Pulmonary artery endothelial cell (primary cell): ENCODE data around the gene ECD. TPM values are rescaled to one million over a fixed set of nuclear protein-coding genes. Genes with fewer than 3 reads are reported as not detected.
"Not testable (repeated sequence)": the region's sequence is repeated elsewhere in the genome, so short reads cannot be mapped to it uniquely, and the experiment has no call there.

Experiments used
- DNase-seq: peaks from one replicate; pipeline ENCODE4 v3.0.0-alpha.2; 2011; ENCODE audit warnings: low read depth, low spot score
- total RNA-seq: library from RNA; depleted of rRNA; stranded (reverse); fragments of >200 nt; gene quantifications from 2 replicates; pipeline ENCODE4 v1.2.3, GENCODE V29; 2014

The ECD gene
- total RNA-seq, 1 donor from 2014 or later: 29.9 TPM

- DNase-seq: no peak
Measured at GRCh38 chr10:73159038-73159648, 8.7 kb downstream of the ECD start.

GRCh38 chr10:73156054-73156453 lies 11.8 kb downstream of the ECD start:
- DNase-seq: no peak

- DNase-seq: no peak
Measured at GRCh38 chr10:73152009-73152408, 15.8 kb downstream of the ECD start.

- DNase-seq: not testable (repeated sequence)
Measured at GRCh38 chr10:73150633-73151413, 17.0 kb downstream of the ECD start.

GRCh38 chr10:73141603-73142002 lies 26.2 kb downstream of the ECD start:
- no peak for DNase-seq

- no peak for DNase-seq
Measured at GRCh38 chr10:73139251-73139650, 28.6 kb downstream of the ECD start.

- DNase-seq: no peak
Measured at GRCh38 chr10:73136627-73137026, 31.2 kb downstream of the ECD start.

- DNase-seq: no peak
Measured at GRCh38 chr10:73134727-73135126, 33.1 kb downstream of the ECD start.

- DNase-seq: no peak
Measured at GRCh38 chr10:73131913-73132686, 35.7 kb downstream of the ECD start.

- no peak for DNase-seq
Measured at GRCh38 chr10:73131301-73131700, 36.5 kb downstream of the ECD start.

GRCh38 chr10:73126343-73126742 lies 41.5 kb downstream of the ECD start:
- no peak for DNase-seq

GRCh38 chr10:73119952-73120351 lies 47.9 kb downstream of the ECD start:
- no peak for DNase-seq

- no peak for DNase-seq
Measured at GRCh38 chr10:73119457-73119856, 48.4 kb downstream of the ECD start.

GRCh38 chr10:73117976-73118743 lies 49.6 kb downstream of the ECD start:
- no peak for DNase-seq

- DNase-seq: no peak
Measured at GRCh38 chr10:73116017-73116416, 51.8 kb downstream of the ECD start.

GRCh38 chr10:73113551-73113950 lies 54.3 kb downstream of the ECD start:
- no peak for DNase-seq

GRCh38 chr10:73112032-73112431 lies 55.8 kb downstream of the ECD start:
- DNase-seq: not testable (repeated sequence)

GRCh38 chr10:73110345-73110849 lies 57.4 kb downstream of the ECD start, which contains the start of gene NUDT13:
Gene NUDT13, plus strand, starts transcription at chr10:73110455. Its CDS starts 3,911 bp downstream, at chr10:73114366.
- no peak for DNase-seq

GRCh38 chr10:73109248-73109652 lies 58.6 kb downstream of the ECD start:
- not testable (repeated sequence) for DNase-seq

- DNase-seq: no peak
Measured at GRCh38 chr10:73106301-73106700, 61.5 kb downstream of the ECD start.

GRCh38 chr10:73099141-73099540 lies 68.7 kb downstream of the ECD start:
- no peak for DNase-seq
